Trophoblast cell (in vitro differentiated cells and primary cell): Measurements from ENCODE around the gene DOCK8.

ENCODE experiments used
- DNase-seq, 2 donors: peaks; one replicate each; pipeline ENCODE4 v3.0.0-alpha.2; 2016
- H2AFZ ChIP-seq: 2 replicates; pipeline ENCODE4 v1.6.1; 2013; ENCODE audit warnings: low read length, moderate library complexity, mild to moderate bottlenecking; ENCODE audit not compliant: insufficient read depth, poor library complexity
- H2AK5ac ChIP-seq: 2 replicates; pipeline ENCODE4 v1.6.1; 2013; ENCODE audit warnings: mild to moderate bottlenecking, low read length
- H2BK120ac ChIP-seq: 2 replicates; pipeline ENCODE4 v1.6.1; 2013; ENCODE audit warnings: low read length, mild to moderate bottlenecking, moderate library complexity; ENCODE audit not compliant: insufficient read depth, poor library complexity
- H2BK12ac ChIP-seq: 2 replicates; pipeline ENCODE4 v1.6.1; 2013; ENCODE audit warnings: mild to moderate bottlenecking, low read length, moderate library complexity
- H2BK5ac ChIP-seq: 2 replicates; pipeline ENCODE4 v1.6.1; 2013; ENCODE audit warnings: low read length, low read depth, moderate library complexity, mild to moderate bottlenecking; ENCODE audit not compliant: poor library complexity
- H3K14ac ChIP-seq: 2 replicates; pipeline ENCODE4 v1.6.1; 2013; ENCODE audit warnings: mild to moderate bottlenecking, low read length
- H3K18ac ChIP-seq: 2 replicates; pipeline ENCODE4 v1.6.1; 2013; ENCODE audit warnings: mild to moderate bottlenecking, low read length
- H3K23ac ChIP-seq: 2 replicates; pipeline ENCODE4 v1.6.1; 2013; ENCODE audit warnings: low read length
- H3K27ac ChIP-seq: 2 replicates; pipeline ENCODE4 v1.5.1; 2013; ENCODE audit warnings: low read depth, mild to moderate bottlenecking, inconsistent platforms, low read length, moderate library complexity
- H3K27me3 ChIP-seq: 2 replicates; pipeline ENCODE4 v1.6.1; 2013; ENCODE audit warnings: inconsistent platforms, mild to moderate bottlenecking, low read length, moderate library complexity; ENCODE audit not compliant: insufficient read depth
- H3K36me3 ChIP-seq, 2 experiments: 1 replicate in 1 of 2; 2 replicates in 1 of 2; pipeline ENCODE4 v1.6.1; 2013; ENCODE audit warnings: low read length in 2 of 2, mild to moderate bottlenecking in 2 of 2, moderate library complexity in 1 of 2; ENCODE audit not compliant: insufficient read depth in 2 of 2, control insufficient read depth in 1 of 2
- H3K4ac ChIP-seq: 2 replicates; pipeline ENCODE4 v1.6.1; 2013; ENCODE audit warnings: low read depth, mild to moderate bottlenecking, low read length, moderate library complexity
- H3K4me1 ChIP-seq, 2 experiments: 1 replicate in 1 of 2; 2 replicates in 1 of 2; pipeline ENCODE4 v1.6.1; 2013; ENCODE audit warnings: low read length in 2 of 2, mild to moderate bottlenecking in 2 of 2, moderate library complexity in 1 of 2; ENCODE audit not compliant: insufficient read depth in 2 of 2, control insufficient read depth in 1 of 2
- H3K4me2 ChIP-seq: 2 replicates; pipeline ENCODE4 v1.6.1; 2013; ENCODE audit warnings: inconsistent platforms, mild to moderate bottlenecking, low read length, moderate library complexity
- H3K4me3 ChIP-seq: 2 replicates; pipeline ENCODE4 v1.5.1; 2013; ENCODE audit warnings: mild to moderate bottlenecking, low read depth, low read length, inconsistent platforms
- H3K79me1 ChIP-seq: one replicate; pipeline ENCODE4 v1.6.1; 2013; ENCODE audit warnings: low read length
- H3K79me2 ChIP-seq: 2 replicates; pipeline ENCODE4 v1.6.1; 2013; ENCODE audit warnings: low read length, mild to moderate bottlenecking; ENCODE audit not compliant: control insufficient read depth, insufficient read depth, poor library complexity
- H3K9ac ChIP-seq: 2 replicates; pipeline ENCODE4 v1.6.1; 2013; ENCODE audit warnings: mild to moderate bottlenecking, low read length
- H3K9me3 ChIP-seq: 2 replicates; pipeline ENCODE4 v1.6.1; 2013; ENCODE audit warnings: low read depth, mild to moderate bottlenecking, control low read depth, inconsistent platforms, low read length; ENCODE audit not compliant: insufficient read depth
- H4K12ac ChIP-seq: 2 replicates; pipeline ENCODE4 v1.6.1; 2013; ENCODE audit warnings: low read depth, mild to moderate bottlenecking, low read length, moderate library complexity
- H4K8ac ChIP-seq: 2 replicates; pipeline ENCODE4 v1.6.1; 2013; ENCODE audit warnings: low read depth, mild to moderate bottlenecking, low read length, moderate library complexity
- H4K91ac ChIP-seq: one replicate; pipeline ENCODE4 v1.6.1; 2013; ENCODE audit warnings: low read depth, mild to moderate bottlenecking, low read length, moderate library complexity
- WGBS: extraction: QIAGEN DNeasy Blood & Tissue Kit; methylation state at CpG from one replicate; pipeline ENCODE4 v1.1.7; 2013; ENCODE audit warnings: missing lambda C conversion rate; ENCODE audit not compliant: insufficient read length, insufficient coverage; ENCODE audit errors: extremely low coverage; 5-methylcytosine and 5-hydroxymethylcytosine counted together

DOCK8 gene

GRCh38 chr9:488448-488847 lies 273.8 kb downstream of the DOCK8 start:
- H3K4me2 ChIP-seq: no peak overlapping the region
- no peak overlapping the region for H2BK12ac ChIP-seq
- H3K36me3 ChIP-seq: no peaks in the 10 kb centered on the region
- no peak overlapping the region for H2BK5ac ChIP-seq
- no peak overlapping the region for H3K4ac ChIP-seq
- no peak overlapping the region for H2AK5ac ChIP-seq
- H4K8ac ChIP-seq: no peak overlapping the region
- H3K79me2 ChIP-seq: no peaks in the 10 kb centered on the region
- H4K91ac ChIP-seq: no peak overlapping the region
- no peak overlapping the region for H3K23ac ChIP-seq
- H3K79me1 ChIP-seq: no peaks in the 10 kb centered on the region
- H4K12ac ChIP-seq: no peak overlapping the region
- no peak overlapping the region for H3K18ac ChIP-seq
- no peak overlapping the region for H3K27ac ChIP-seq
- WGBS: no CpG with 5 or more reads among the region's 2 CpGs
- no peak overlapping the region for H3K4me3 ChIP-seq
- no peaks in the 10 kb centered on the region for H3K27me3 ChIP-seq
- no peak overlapping the region for H2BK120ac ChIP-seq
- no peaks in the 10 kb centered on the region for H3K9me3 ChIP-seq
- H3K4me1 ChIP-seq: no peaks in the 10 kb centered on the region
- H3K9ac ChIP-seq: no peak overlapping the region
- no peak overlapping the region for H3K14ac ChIP-seq
- H2AFZ ChIP-seq: no peak overlapping the region
- DNase-seq: no peak

GRCh38 chr9:489198-490197 lies 274.8 kb downstream of the DOCK8 start:
- H3K27ac ChIP-seq: no peak overlapping the region
- WGBS: no CpG with 5 or more reads among the region's 7 CpGs
- H3K79me1 ChIP-seq: no peaks in the 10 kb centered on the region
- no peak overlapping the region for H3K4ac ChIP-seq
- H2BK120ac ChIP-seq: no peak overlapping the region
- no peak overlapping the region for H4K91ac ChIP-seq
- H3K79me2 ChIP-seq: no peaks in the 10 kb centered on the region
- no peak for DNase-seq
- H3K18ac ChIP-seq: no peak overlapping the region
- no peak overlapping the region for H3K9ac ChIP-seq
- H3K14ac ChIP-seq: no peak overlapping the region
- no peaks in the 10 kb centered on the region for H3K36me3 ChIP-seq
- H3K4me2 ChIP-seq: no peak overlapping the region
- H2AK5ac ChIP-seq: no peak overlapping the region
- no peak overlapping the region for H3K4me3 ChIP-seq
- no peak overlapping the region for H3K23ac ChIP-seq
- no peak overlapping the region for H2BK5ac ChIP-seq
- H2AFZ ChIP-seq: no peak overlapping the region
- H3K4me1 ChIP-seq: no peaks in the 10 kb centered on the region
- H4K8ac ChIP-seq: no peak overlapping the region
- no peaks in the 10 kb centered on the region for H3K27me3 ChIP-seq
- H3K9me3 ChIP-seq: no peaks in the 10 kb centered on the region
- H2BK12ac ChIP-seq: no peak overlapping the region
- H4K12ac ChIP-seq: no peak overlapping the region

GRCh38 chr9:494764-495163 lies 280.1 kb downstream of the DOCK8 start:
- no peaks in the 10 kb centered on the region for H3K27me3 ChIP-seq
- no peak overlapping the region for H3K4me3 ChIP-seq
- no peaks in the 10 kb centered on the region for H3K36me3 ChIP-seq
- H3K9ac ChIP-seq: no peak overlapping the region
- no peak overlapping the region for H3K4ac ChIP-seq
- no peak overlapping the region for H3K4me2 ChIP-seq
- H3K79me2 ChIP-seq: no peaks in the 10 kb centered on the region
- H2BK120ac ChIP-seq: no peak overlapping the region
- no peak overlapping the region for H4K91ac ChIP-seq
- H3K9me3 ChIP-seq: no peaks in the 10 kb centered on the region
- H3K23ac ChIP-seq: no peak overlapping the region
- H2AK5ac ChIP-seq: no peak overlapping the region
- no peaks in the 10 kb centered on the region for H3K79me1 ChIP-seq
- peaks cover 0 to 5% of the 10 kb centered on the region in 2 experiments for H3K4me1 ChIP-seq
- no peak overlapping the region for H3K14ac ChIP-seq
- H3K18ac ChIP-seq: no peak overlapping the region
- no peak overlapping the region for H4K8ac ChIP-seq
- no peak overlapping the region for H4K12ac ChIP-seq
- H2AFZ ChIP-seq: no peak overlapping the region
- no peak overlapping the region for H2BK5ac ChIP-seq
- no peak overlapping the region for H3K27ac ChIP-seq
- no CpG with 5 or more reads among the region's 1 CpG for WGBS
- DNase-seq: no peak
- no peak overlapping the region for H2BK12ac ChIP-seq

- no peak overlapping the region for H3K4me3 ChIP-seq
- H2AK5ac ChIP-seq: no peak overlapping the region
- no peak overlapping the region for H3K4ac ChIP-seq
- H3K36me3 ChIP-seq: no peaks in the 10 kb centered on the region
- H3K27me3 ChIP-seq: no peaks in the 10 kb centered on the region
- H3K9me3 ChIP-seq: no peaks in the 10 kb centered on the region
- no peak overlapping the region for H4K8ac ChIP-seq
- no peak overlapping the region for H2BK5ac ChIP-seq
- no peak overlapping the region for H3K23ac ChIP-seq
- H3K14ac ChIP-seq: no peak overlapping the region
- no peak overlapping the region for H3K4me2 ChIP-seq
- H2AFZ ChIP-seq: no peak overlapping the region
- no peak overlapping the region for H4K91ac ChIP-seq
- H3K18ac ChIP-seq: no peak overlapping the region
- DNase-seq: no peak
- no peak overlapping the region for H3K9ac ChIP-seq
- H3K4me1 ChIP-seq: peaks cover 0 to 5% of the 10 kb centered on the region in 2 experiments
- no CpG with 5 or more reads among the region's 1 CpG for WGBS
- H2BK120ac ChIP-seq: no peak overlapping the region
- H3K79me1 ChIP-seq: no peaks in the 10 kb centered on the region
- no peak overlapping the region for H2BK12ac ChIP-seq
- no peak overlapping the region for H3K27ac ChIP-seq
- no peak overlapping the region for H4K12ac ChIP-seq
- no peaks in the 10 kb centered on the region for H3K79me2 ChIP-seq
Observed at GRCh38 chr9:495739-496138, 281.1 kb downstream of the DOCK8 start.
